OCI-LY3 (cell line): ENCODE data around the gene TRRAP.

Experiments
- H2AFZ ChIP-seq: fragments of 200-600, 300-600 bp; shearing (Covaris generic); 2 replicates; pipeline ENCODE4 v1.6.0; 2014; ENCODE audit warnings: antibody characterized with exemption, low read depth, low read length
- H3K27ac ChIP-seq: fragments of 200-600, 300-600 bp; sonication (generic); 2 replicates; pipeline ENCODE4 v1.5.1; 2014; ENCODE audit warnings: mild to moderate bottlenecking, low read length, moderate library complexity, mixed read lengths
- H3K27me3 ChIP-seq: fragments of 200-600, 300-600 bp; sonication (generic); 2 replicates; pipeline ENCODE4 v1.6.1; 2014; ENCODE audit warnings: low read depth, low read length, mixed read lengths
- H3K36me3 ChIP-seq: fragments of 200-600, 300-600 bp; sonication (generic); replicated peaks from 2 replicates; pipeline ENCODE3; 2014; ENCODE audit warnings: low read depth, low read length, mixed read lengths
- H3K4me1 ChIP-seq: fragments of 300-600, 200-600 bp; sonication (generic); 2 replicates; pipeline ENCODE4 v1.6.1; 2014; ENCODE audit warnings: low read length, mixed read lengths
- H3K4me2 ChIP-seq: fragments of 200-600, 300-600 bp; sonication (generic); 2 replicates; pipeline ENCODE4 v1.6.1; 2014; ENCODE audit warnings: low read length, mixed read lengths
- H3K4me3 ChIP-seq: fragments of 300-600, 200-600 bp; sonication (generic); 2 replicates; pipeline ENCODE4 v1.5.1; 2014; ENCODE audit warnings: antibody characterized with exemption, mild to moderate bottlenecking, low read length, moderate library complexity
- H3K79me2 ChIP-seq: fragments of 300-600, 200-600 bp; shearing (Covaris generic); 2 replicates; pipeline ENCODE4 v1.6.1; 2014; ENCODE audit warnings: mild to moderate bottlenecking, low read length, mixed read lengths
- H3K9ac ChIP-seq: fragments of 300-600, 200-600 bp; shearing (Covaris generic); 2 replicates; pipeline ENCODE4 v1.6.0; 2014; ENCODE audit warnings: mild to moderate bottlenecking, low read length, moderate library complexity
- H3K9me3 ChIP-seq: fragments of 200-600, 300-600 bp; shearing (Covaris generic); 2 replicates; pipeline ENCODE4 v1.6.1; 2014; ENCODE audit warnings: low read length, mixed read lengths; ENCODE audit not compliant: insufficient read depth
- H4K20me1 ChIP-seq: fragments of 200-600, 300-600 bp; sonication (generic); 2 replicates; pipeline ENCODE4 v1.6.1; 2016; ENCODE audit warnings: low read length, mixed read lengths; ENCODE audit not compliant: insufficient read depth
- EZH2phosphoT487 ChIP-seq: fragments of 200-600 bp; shearing (Covaris generic); IDR thresholded peaks from 2 replicates; pipeline ENCODE4 v1.6.1; 2018; ENCODE audit warnings: antibody characterized with exemption, mixed run types, low read depth
- TF ChIP-seq, protein P1 (sequence below): fragments of 200-600, 300-600 bp; sonication (generic); IDR thresholded peaks from 2 replicates; pipeline ENCODE4 v1.5.1; 2014; ENCODE audit warnings: antibody characterized with exemption, low read length, low read depth

The TRRAP gene

DNA sequence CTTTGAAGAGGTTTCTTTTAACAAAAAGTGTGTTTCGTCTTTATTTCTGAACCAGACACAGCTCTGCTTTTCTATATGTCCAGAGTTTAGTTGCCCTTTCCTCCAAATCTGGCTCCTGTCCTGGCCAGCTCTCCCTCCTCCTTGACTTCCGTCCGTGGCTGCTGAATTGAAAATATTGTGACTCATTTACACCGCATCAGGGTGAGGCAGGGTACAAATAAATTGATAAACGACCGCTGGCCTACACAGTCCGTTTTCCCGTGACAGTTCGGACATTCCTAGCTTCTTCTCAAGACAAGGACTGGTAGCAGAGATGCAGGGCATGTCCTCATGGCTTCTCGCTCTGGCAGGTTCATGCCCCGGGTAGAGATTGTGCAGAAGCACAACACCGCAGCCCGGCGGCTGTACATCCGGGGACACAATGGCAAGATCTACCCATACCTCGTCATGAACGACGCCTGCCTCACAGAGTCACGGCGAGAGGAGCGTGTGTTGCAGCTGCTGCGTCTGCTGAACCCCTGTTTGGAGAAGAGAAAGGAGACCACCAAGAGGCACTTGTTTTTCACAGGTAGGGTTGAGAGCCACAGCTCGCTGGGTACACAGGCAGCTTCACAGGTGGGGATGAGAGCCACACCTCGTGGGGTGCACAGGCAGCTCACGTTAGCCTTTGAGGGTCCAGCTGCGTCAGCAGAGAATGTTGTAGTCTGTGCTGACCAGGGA is 126.6 kb downstream of the TRRAP start:
- peaks cover 4% of the 10 kb centered on the region for H4K20me1 ChIP-seq
- H3K9me3 ChIP-seq = no peaks in the 10 kb centered on the region
- H3K4me3 ChIP-seq = no peak overlapping the region
- no peaks in the 10 kb centered on the region for H3K79me2 ChIP-seq
- no peaks in the 10 kb centered on the region for H3K27me3 ChIP-seq
- no peak overlapping the region for H3K9ac ChIP-seq
- H3K27ac ChIP-seq = 0 out of 2 replicates have a peak overlapping the region, but pooled peaks have one; percentile 24
- TF ChIP-seq EZH2phosphoT487 = no peak
- TF ChIP-seq, protein P1, sequence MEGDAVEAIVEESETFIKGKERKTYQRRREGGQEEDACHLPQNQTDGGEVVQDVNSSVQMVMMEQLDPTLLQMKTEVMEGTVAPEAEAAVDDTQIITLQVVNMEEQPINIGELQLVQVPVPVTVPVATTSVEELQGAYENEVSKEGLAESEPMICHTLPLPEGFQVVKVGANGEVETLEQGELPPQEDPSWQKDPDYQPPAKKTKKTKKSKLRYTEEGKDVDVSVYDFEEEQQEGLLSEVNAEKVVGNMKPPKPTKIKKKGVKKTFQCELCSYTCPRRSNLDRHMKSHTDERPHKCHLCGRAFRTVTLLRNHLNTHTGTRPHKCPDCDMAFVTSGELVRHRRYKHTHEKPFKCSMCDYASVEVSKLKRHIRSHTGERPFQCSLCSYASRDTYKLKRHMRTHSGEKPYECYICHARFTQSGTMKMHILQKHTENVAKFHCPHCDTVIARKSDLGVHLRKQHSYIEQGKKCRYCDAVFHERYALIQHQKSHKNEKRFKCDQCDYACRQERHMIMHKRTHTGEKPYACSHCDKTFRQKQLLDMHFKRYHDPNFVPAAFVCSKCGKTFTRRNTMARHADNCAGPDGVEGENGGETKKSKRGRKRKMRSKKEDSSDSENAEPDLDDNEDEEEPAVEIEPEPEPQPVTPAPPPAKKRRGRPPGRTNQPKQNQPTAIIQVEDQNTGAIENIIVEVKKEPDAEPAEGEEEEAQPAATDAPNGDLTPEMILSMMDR = no peak
- H3K4me1 ChIP-seq = peaks cover 12% of the 10 kb centered on the region
- H3K36me3 ChIP-seq = peaks cover 45% of the 10 kb centered on the region
- no peak overlapping the region for H2AFZ ChIP-seq
- H3K4me2 ChIP-seq = no peak overlapping the region

- H3K79me2 ChIP-seq = no peaks in the 10 kb centered on the region
- peaks cover 51% of the 10 kb centered on the region for H3K36me3 ChIP-seq
- no peak overlapping the region for H2AFZ ChIP-seq
- TF ChIP-seq EZH2phosphoT487 = no peak
- TF ChIP-seq, protein P1 = no peak
- no peaks in the 10 kb centered on the region for H3K9me3 ChIP-seq
- H3K27ac ChIP-seq = peak overlapping the region; percentile 27; the same call in 1 of the 2 replicates
- no peaks in the 10 kb centered on the region for H3K27me3 ChIP-seq
- no peak overlapping the region for H3K4me3 ChIP-seq
- no peak overlapping the region for H3K9ac ChIP-seq
- peak overlapping the region; percentile 29 for H3K4me2 ChIP-seq
- H4K20me1 ChIP-seq = peaks cover 4% of the 10 kb centered on the region
- peaks cover 12% of the 10 kb centered on the region for H3K4me1 ChIP-seq
These were observed 127.4 kb downstream of the TRRAP start for GRCh38 chr7:99005776-99006175.

DNA sequence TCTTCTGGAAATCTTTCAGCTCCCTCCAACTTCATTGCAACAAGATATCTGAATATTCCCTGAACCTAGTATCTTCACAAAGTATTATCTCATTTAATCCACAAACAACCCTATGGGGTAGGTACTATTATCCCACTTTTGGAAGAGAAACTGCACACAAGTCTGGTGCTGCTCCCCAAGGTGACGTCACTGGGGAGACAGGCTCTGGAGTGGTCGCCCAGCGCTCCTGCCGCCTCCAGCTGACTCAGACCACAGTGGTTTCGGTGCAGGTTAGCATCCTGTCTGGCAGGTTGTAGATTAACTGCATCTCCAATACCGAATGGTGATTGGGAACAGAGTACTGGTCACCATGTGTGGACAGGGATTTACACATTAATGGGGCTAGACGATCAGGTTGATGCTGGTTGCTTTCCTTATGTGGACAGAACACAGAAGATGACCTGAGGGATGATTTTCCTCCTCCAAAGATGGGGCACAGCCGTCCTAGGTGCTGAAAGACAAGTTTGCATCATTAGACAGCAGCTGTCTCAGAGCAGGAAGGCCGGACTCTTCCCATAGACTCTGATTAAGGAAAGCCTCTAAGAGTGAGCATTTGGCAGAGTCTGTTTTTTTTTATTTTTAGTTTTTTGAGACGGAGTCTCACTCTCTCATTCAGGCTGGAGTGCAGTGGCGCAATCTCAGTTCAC is 128.6 kb downstream of the TRRAP start:
- peaks cover 58% of the 10 kb centered on the region for H3K36me3 ChIP-seq
- H3K4me3 ChIP-seq = no peak overlapping the region
- H4K20me1 ChIP-seq = peaks cover 4% of the 10 kb centered on the region
- no peaks in the 10 kb centered on the region for H3K27me3 ChIP-seq
- no peaks in the 10 kb centered on the region for H3K9me3 ChIP-seq
- no peak for TF ChIP-seq EZH2phosphoT487
- TF ChIP-seq, protein P1 = no peak
- no peak overlapping the region for H3K27ac ChIP-seq
- no peak overlapping the region for H3K9ac ChIP-seq
- H3K79me2 ChIP-seq = no peaks in the 10 kb centered on the region
- H3K4me2 ChIP-seq = no peak overlapping the region
- H3K4me1 ChIP-seq = peaks cover 12% of the 10 kb centered on the region
- no peak overlapping the region for H2AFZ ChIP-seq

GRCh38 chr7:99008181-99008631 is 129.9 kb downstream of the TRRAP start:
- Histone ChIP-seq H3K27me3 (no peaks in the 10 kb centered on the region), H3K4me1 (peaks cover 12% of the 10 kb centered on the region), H3K79me2 (no peaks in the 10 kb centered on the region), H3K4me2 (no peak overlapping the region), H3K27ac (no peak overlapping the region), H4K20me1 (peaks cover 4% of the 10 kb centered on the region), H2AFZ (no peak overlapping the region), H3K36me3 (peaks cover 63% of the 10 kb centered on the region), H3K9ac (no peak overlapping the region), H3K9me3 (no peaks in the 10 kb centered on the region), H3K4me3 (no peak overlapping the region)
- TF ChIP-seq, protein P1 = no peak
- TF ChIP-seq EZH2phosphoT487 = no peak
